WERI-Rb-1 (cell line): ENCODE measurements around the gene ABO.
"Not testable (repeated sequence)": the region's sequence is repeated elsewhere in the genome, so short reads cannot be mapped to it uniquely, and the experiment has no call there.

ENCODE experiments used
- DNase-seq: peaks from one replicate; pipeline ENCODE4 v3.0.0-alpha.2; 2020
- H3K27ac ChIP-seq: fragments of 250-450 bp; sonication (Bioruptor Pico); 2 replicates; pipeline ENCODE4 v1.5.1; 2020; ENCODE audit warnings: mild to moderate bottlenecking, moderate library complexity
- H3K27me3 ChIP-seq: fragments of 250-450 bp; sonication (Bioruptor Pico); 2 replicates; pipeline ENCODE4 v1.5.1; 2021; ENCODE audit warnings: mild to moderate bottlenecking, low read depth, moderate library complexity; ENCODE audit not compliant: insufficient read depth, severe bottlenecking
- H3K36me3 ChIP-seq: fragments of 250-450 bp; sonication (Bioruptor Pico); 2 replicates; pipeline ENCODE4 v1.5.1; 2020; ENCODE audit warnings: mild to moderate bottlenecking, moderate library complexity
- H3K4me3 ChIP-seq: 2 replicates; pipeline ENCODE4 v1.5.1; 2011; ENCODE audit warnings: low read depth, mild to moderate bottlenecking, control low read depth, low read length
- H3K9me3 ChIP-seq: fragments of 250-450 bp; sonication (Bioruptor Pico); 2 replicates; pipeline ENCODE4 v1.5.1; 2021; ENCODE audit warnings: mild to moderate bottlenecking, moderate library complexity; ENCODE audit not compliant: severe bottlenecking
- CTCF ChIP-seq: IDR thresholded peaks from 2 replicates; pipeline ENCODE4 v1.5.1; 2011; ENCODE audit warnings: low read depth, mild to moderate bottlenecking, control low read depth, inconsistent platforms, low read length

Gene ABO

GRCh38 chr9:133210202-133210532, 64.8 kb downstream of the ABO start:
- no peak for DNase-seq
- Histone ChIP-seq H3K27ac (no peak overlapping the region), H3K9me3 (peaks cover 6% of the 10 kb centered on the region), H3K4me3 (no peak overlapping the region), H3K27me3 (peaks cover 6% of the 10 kb centered on the region), H3K36me3 (no peaks in the 10 kb centered on the region)
- no peak for TF ChIP-seq CTCF

- H3K9me3 ChIP-seq, H3K27me3 ChIP-seq, DNase-seq: not testable (repeated sequence)
Measured at GRCh38 chr9:133209327-133210201, 65.4 kb downstream of the ABO start.

GRCh38 chr9:133208880-133209300, 66.1 kb downstream of the ABO start, which contains the start of gene OBP2B:
Gene OBP2B, minus strand, starts transcription at chr9:133209250. Its CDS starts 51 bp downstream, at chr9:133209199.
- not testable (repeated sequence) for H3K36me3 ChIP-seq, H3K4me3 ChIP-seq, DNase-seq, H3K9me3 ChIP-seq, H3K27ac ChIP-seq, H3K27me3 ChIP-seq

More at GRCh38 chr9:133209327-133210201, 65.4 kb downstream of the ABO start:
- not testable (repeated sequence) for H3K27ac ChIP-seq, H3K36me3 ChIP-seq, H3K4me3 ChIP-seq

- not testable (repeated sequence) for H3K27me3 ChIP-seq, H3K9me3 ChIP-seq, H3K27ac ChIP-seq, H3K36me3 ChIP-seq, H3K4me3 ChIP-seq, DNase-seq
Measured at GRCh38 chr9:133208171-133208879, 66.7 kb downstream of the ABO start.

GRCh38 chr9:133207540-133208170, 67.3 kb downstream of the ABO start:
- Histone ChIP-seq H3K4me3 (no peak overlapping the region), H3K9me3 (peaks cover 6% of the 10 kb centered on the region), H3K27ac (no peak overlapping the region), H3K27me3 (peaks cover 3% of the 10 kb centered on the region), H3K36me3 (no peaks in the 10 kb centered on the region)
- no peak for DNase-seq
- no peak for TF ChIP-seq CTCF

- H3K4me3 ChIP-seq = no peak overlapping the region
- peaks cover 3% of the 10 kb centered on the region for H3K27me3 ChIP-seq
Measured at GRCh38 chr9:133207021-133207531, 67.9 kb downstream of the ABO start.

More at GRCh38 chr9:133207021-133207531, 67.9 kb downstream of the ABO start:
- no peaks in the 10 kb centered on the region for H3K36me3 ChIP-seq
- no peak for TF ChIP-seq CTCF
- no peak for DNase-seq
- H3K27ac ChIP-seq = no peak overlapping the region
- H3K9me3 ChIP-seq = peaks cover 6% of the 10 kb centered on the region
